Hepatocyte (in vitro differentiated cells): ENCODE results near the gene FARSA. TPM values are rescaled to one million over a fixed set of nuclear protein-coding genes. Genes with fewer than 3 reads are reported as not detected.

ENCODE experiments used
- DNase-seq: peaks from one replicate; pipeline ENCODE4 v3.0.0-alpha.2; 2016; ENCODE audit warnings: low spot score
- H2AFZ ChIP-seq: fragments of 200-600 bp; sonication (generic); 2 replicates; pipeline ENCODE4 v1.6.0; 2016; ENCODE audit warnings: antibody characterized with exemption, mild to moderate bottlenecking
- H3K27ac ChIP-seq: fragments of 200-600 bp; sonication (generic); 2 replicates; pipeline ENCODE4 v1.5.1; 2016; ENCODE audit warnings: mild to moderate bottlenecking
- H3K27me3 ChIP-seq: fragments of 200-600 bp; sonication (generic); 2 replicates; pipeline ENCODE4 v1.6.1; 2016
- H3K36me3 ChIP-seq: fragments of 200-600 bp; sonication (generic); replicated peaks from 2 replicates; pipeline ENCODE4 v1.5.1; 2016; ENCODE audit warnings: low read depth; ENCODE audit not compliant: insufficient read depth
- H3K4me1 ChIP-seq: fragments of 200-600 bp; sonication (generic); 2 replicates; pipeline ENCODE4 v1.5.1; 2016; ENCODE audit warnings: mild to moderate bottlenecking, moderate library complexity; ENCODE audit not compliant: insufficient read depth
- H3K4me2 ChIP-seq: fragments of 200-600 bp; sonication (generic); 2 replicates; pipeline ENCODE4 v1.6.0; 2016
- H3K4me3 ChIP-seq: fragments of 200-600 bp; sonication (generic); 2 replicates; pipeline ENCODE4 v1.5.1; 2016; ENCODE audit warnings: mild to moderate bottlenecking
- H3K79me2 ChIP-seq: fragments of 200-600 bp; sonication (generic); 2 replicates; pipeline ENCODE4 v1.6.0; 2017; ENCODE audit warnings: mild to moderate bottlenecking
- H3K9me2 ChIP-seq: fragments of 200-600 bp; sonication (generic); replicated peaks from 2 replicates; pipeline ENCODE4 v1.6.0; 2017; ENCODE audit warnings: mild to moderate bottlenecking; ENCODE audit not compliant: insufficient read depth
- H3K9me3 ChIP-seq: fragments of 200-600 bp; sonication (generic); 2 replicates; pipeline ENCODE4 v1.5.1; 2016; ENCODE audit warnings: low read depth, mild to moderate bottlenecking
- H4K20me1 ChIP-seq: fragments of 200-600 bp; sonication (generic); 2 replicates; pipeline ENCODE4 v1.6.0; 2016; ENCODE audit warnings: mild to moderate bottlenecking; ENCODE audit not compliant: insufficient read depth, poor library complexity, severe bottlenecking
- CTCF ChIP-seq: fragments of 200-600 bp; sonication (generic); IDR thresholded peaks from 2 replicates; pipeline ENCODE4 v1.5.1; 2016; ENCODE audit warnings: antibody characterized with exemption, mild to moderate bottlenecking; ENCODE audit not compliant: poor library complexity
- EZH2 ChIP-seq: fragments of 200-600 bp; sonication (generic); IDR thresholded peaks from 2 replicates; pipeline ENCODE4 v1.6.1; 2016; ENCODE audit warnings: antibody characterized with exemption, mild to moderate bottlenecking, borderline replicate concordance
- EZH2phosphoT487 ChIP-seq: fragments of 200-600 bp; sonication (generic); IDR thresholded peaks from one replicate; pipeline ENCODE4 v1.6.1; 2018; ENCODE audit warnings: antibody characterized with exemption, mild to moderate bottlenecking, low read depth, moderate library complexity; ENCODE audit not compliant: unreplicated experiment, severe bottlenecking
- WGBS: methylation state at CpG from one replicate; pipeline ENCODE4 v1.1.6; 2016; ENCODE audit warnings: low lambda C conversion rate; ENCODE audit errors: missing lambda C conversion rate; 5-methylcytosine and 5-hydroxymethylcytosine counted together
- polyA plus RNA-seq: library from polyadenylated mRNA; unstranded; fragments of >200 nt; fragmentation: Nextera tagmentation; extraction: Ambion mirVana; gene quantifications from 2 replicates; pipeline ENCODE4 v1.2.1, GENCODE V29; 2016
- total RNA-seq: library from RNA; depleted of rRNA; stranded (reverse); fragments of >200 nt; gene quantifications from 2 replicates; pipeline ENCODE4 v1.2.3, GENCODE V29; 2014

FARSA gene
- total and polyA plus RNA-seq, 2 experiments from 2014 or later, result 45.6 to 86.5 TPM

DNA sequence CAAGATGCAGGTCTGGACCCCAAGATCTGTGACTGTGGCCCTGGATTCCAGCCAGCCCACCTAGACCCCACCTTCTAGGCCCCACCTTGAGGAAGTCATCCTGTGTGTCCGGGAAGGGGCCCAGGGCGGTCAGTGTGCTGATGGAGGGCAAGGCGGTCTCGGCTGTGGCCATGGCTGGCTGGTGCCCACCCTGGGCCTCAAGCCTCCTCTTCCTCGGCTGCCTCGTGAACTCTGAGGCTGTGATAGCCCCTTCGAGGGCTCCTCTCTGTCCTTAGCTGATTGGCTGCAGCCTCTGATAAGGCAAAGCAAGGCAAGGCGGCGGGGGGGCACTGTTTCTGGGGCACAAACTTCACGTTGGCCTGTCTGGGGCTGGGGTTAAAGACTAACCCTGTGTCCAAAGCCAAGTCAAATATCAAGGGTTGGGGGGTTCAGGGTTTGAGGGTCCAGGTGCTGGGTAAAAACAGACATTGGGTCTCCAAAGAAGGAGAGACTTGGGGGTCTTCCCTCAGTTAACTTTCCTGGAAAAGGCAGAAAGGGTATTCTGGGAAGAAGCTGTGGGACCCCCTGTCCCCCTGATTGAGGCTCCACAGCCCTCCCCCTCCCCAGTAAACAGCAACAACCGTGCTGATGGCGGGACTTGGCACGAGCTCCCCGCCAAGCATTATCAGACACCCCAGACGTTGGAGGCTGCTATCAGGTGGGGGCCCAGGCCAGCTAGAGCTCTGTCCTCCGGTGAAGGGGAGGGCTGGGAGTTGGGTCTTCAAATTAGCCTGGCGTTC, 46.4 kb downstream of the FARSA start, which contains the start of gene KLF1:
KLF1 (minus strand) TSS at position 233 of the 779 bp plus-strand sequence; CDS start at position 172, 61 bp downstream.
- Histone ChIP-seq H3K79me2 (peaks cover 8% of the 10 kb centered on the region), H3K9me3 (no peaks in the 10 kb centered on the region), H2AFZ (peak within 1 kb of the TSS; percentile 56), H3K4me1 (peaks cover 5% of the 10 kb centered on the region), H3K36me3 (no peaks in the 10 kb centered on the region), H3K4me2 (peak within 1 kb of the TSS; percentile 92), H3K27me3 (peaks cover 34% of the 10 kb centered on the region), H3K9me2 (no peaks in the 10 kb centered on the region), H3K27ac (no peak within 1 kb of the TSS), H3K4me3 (no peak within 1 kb of the TSS), H4K20me1 (no peaks in the 10 kb centered on the region)
- DNase-seq, result no peak
- 77% methylated on average over 17 of the region's 17 CpGs for WGBS
- TF ChIP-seq EZH2phosphoT487 (no peak), CTCF (no peak), EZH2 (no peak)

- no peak for DNase-seq
- 82% methylated on average over 5 of the region's 5 CpGs for WGBS
These were observed 46.9 kb downstream of the FARSA start for GRCh38 chr19:12886651-12886968.

DNA sequence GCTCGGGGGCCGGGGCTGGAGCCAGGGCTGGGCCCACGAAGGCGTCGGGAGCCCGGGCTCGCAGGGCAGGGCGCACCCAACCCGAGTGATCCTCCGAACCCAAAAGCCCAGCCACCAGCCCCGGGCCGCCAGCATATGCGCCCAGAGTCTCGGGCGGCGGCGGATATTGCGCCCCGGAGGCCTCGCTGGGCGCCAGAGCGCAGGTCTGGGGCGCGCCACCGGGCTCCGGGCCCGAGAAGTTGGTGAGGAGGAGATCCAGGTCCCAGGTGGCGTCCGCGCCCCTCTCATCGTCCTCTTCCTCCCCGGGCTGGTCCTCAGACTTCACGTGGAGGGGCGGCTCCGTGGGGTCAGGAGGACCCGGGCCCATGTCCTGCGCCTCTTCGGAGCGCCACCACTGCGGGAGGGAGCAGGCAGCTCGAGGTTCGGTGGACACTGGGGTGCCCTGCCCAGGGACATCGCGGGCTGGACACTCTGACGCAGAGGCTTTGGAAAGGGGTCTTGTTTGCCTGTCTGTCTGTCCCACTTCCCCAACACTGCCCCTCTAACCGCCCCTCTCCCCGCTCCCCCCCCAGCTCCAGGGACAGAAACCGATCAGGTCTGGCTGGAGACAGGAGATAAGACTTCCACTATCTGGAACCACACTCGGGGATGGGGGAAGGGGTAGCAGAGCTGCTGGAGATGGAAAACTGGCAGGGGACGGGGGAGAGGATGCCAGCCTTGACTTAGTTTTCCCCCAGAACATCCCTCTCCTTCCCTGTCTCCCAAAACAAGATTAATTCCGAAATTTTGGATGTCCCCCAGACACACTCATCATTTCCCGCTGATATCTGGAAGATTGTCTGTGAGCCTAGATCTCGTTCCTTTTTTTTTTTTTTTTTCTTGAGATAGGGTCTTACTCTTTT, 47.5 kb downstream of the FARSA start:
- 6% methylated on average over 34 of the region's 53 CpGs for WGBS
- DNase-seq, result no peak
- peak overlapping the region; percentile 20 for H3K4me3 ChIP-seq
- H3K79me2 ChIP-seq, result no peaks in the 10 kb centered on the region
- H4K20me1 ChIP-seq, result no peaks in the 10 kb centered on the region
- H2AFZ ChIP-seq, result peak overlapping the region; percentile 56
- no peaks in the 10 kb centered on the region for H3K9me3 ChIP-seq
- H3K4me2 ChIP-seq, result peak overlapping the region; percentile 92
- TF ChIP-seq EZH2phosphoT487 (no peak), EZH2 (peak; percentile 65)
- peaks cover 34% of the 10 kb centered on the region for H3K27me3 ChIP-seq
- no peak overlapping the region for H3K27ac ChIP-seq
- H3K36me3 ChIP-seq, result no peaks in the 10 kb centered on the region
- no peaks in the 10 kb centered on the region for H3K9me2 ChIP-seq
- H3K4me1 ChIP-seq, result peaks cover 5% of the 10 kb centered on the region

More at GRCh38 chr19:12886651-12886968, 46.9 kb downstream of the FARSA start:
- H3K4me2 ChIP-seq, result no peak overlapping the region
- peaks cover 34% of the 10 kb centered on the region for H3K27me3 ChIP-seq
- no peaks in the 10 kb centered on the region for H3K36me3 ChIP-seq
- no peak overlapping the region for H3K27ac ChIP-seq
- no peak for TF ChIP-seq CTCF
- peaks cover 3% of the 10 kb centered on the region for H3K79me2 ChIP-seq
- no peaks in the 10 kb centered on the region for H3K9me3 ChIP-seq
- no peak overlapping the region for H2AFZ ChIP-seq
- peaks cover 5% of the 10 kb centered on the region for H3K4me1 ChIP-seq
- no peaks in the 10 kb centered on the region for H3K9me2 ChIP-seq
- H4K20me1 ChIP-seq, result no peaks in the 10 kb centered on the region
- H3K4me3 ChIP-seq, result no peak overlapping the region
